Calu3 (cell line): Measurements from ENCODE around the gene GRK4. TPM values are rescaled to one million over a fixed set of nuclear protein-coding genes. Genes with fewer than 3 reads are reported as not detected.

Experiments used
- BruUV-seq: library from RNA; stranded (reverse); fragments of 400-500 nt; replicated peaks from 2 replicates; lab custom pipeline; 2021; lab: Mats Ljungman, UMichigan
- CTCF ChIA-PET: fragments of 300-600 bp; sonication (Branson Sonifier 250); formaldehyde crosslinking; loops from one replicate; lab custom pipeline; 2022; ENCODE audit warnings: antibody characterized with exemption; lab: Charles Lee
- DNase-seq: peaks from one replicate; pipeline ENCODE4 v3.0.0; 2022
- H3K27ac Mint-ChIP-seq: one replicate; pipeline ENCODE4 v1.8.0; 2022; ENCODE audit warnings: mixed read lengths; ENCODE audit not compliant: unreplicated experiment
- H3K27me3 Mint-ChIP-seq: one replicate; pipeline ENCODE4 v1.8.0; 2022; ENCODE audit warnings: mixed read lengths; ENCODE audit not compliant: unreplicated experiment
- H3K36me3 Mint-ChIP-seq: one replicate; pipeline ENCODE4 v1.8.0; 2022; ENCODE audit warnings: mild to moderate bottlenecking, moderate library complexity, mixed read lengths; ENCODE audit not compliant: insufficient read depth, unreplicated experiment
- H3K4me1 Mint-ChIP-seq: one replicate; pipeline ENCODE4 v1.8.0; 2022; ENCODE audit warnings: mild to moderate bottlenecking, low read depth, mixed read lengths; ENCODE audit not compliant: unreplicated experiment
- H3K4me3 Mint-ChIP-seq: one replicate; pipeline ENCODE4 v1.8.0; 2022; ENCODE audit warnings: mild to moderate bottlenecking, low read depth, moderate library complexity, mixed read lengths; ENCODE audit not compliant: unreplicated experiment
- H3K9me3 Mint-ChIP-seq: one replicate; pipeline ENCODE4 v1.8.0; 2022; ENCODE audit warnings: low read depth, mixed read lengths; ENCODE audit not compliant: unreplicated experiment
- CTCF ChIP-seq: fragments of 200-600 bp; IDR thresholded peaks from one replicate; pipeline ENCODE4 v1.8.0; 2022; ENCODE audit warnings: antibody characterized with exemption; ENCODE audit not compliant: unreplicated experiment
- intact Hi-C: fragments of 100-400 bp; cut with micrococcal nuclease; formaldehyde crosslinking; loops from one replicate; pipeline ENCODE4 v1.10.0; 2022; ENCODE audit not compliant: unreplicated experiment
- total RNA-seq: library from RNA; stranded (reverse); gene quantifications from 2 replicates; pipeline ENCODE4 v1.2.3, GENCODE V29; 2022

The GRK4 gene
- total RNA-seq, 1 experiment from 2014 or later: 0.80 TPM

GRCh38 chr4:2965262-2965661 lies 1.9 kb downstream of the GRK4 start:
- Mint-ChIP-seq H3K9me3 (no peaks in the 10 kb centered on the region), H3K4me1 (no peaks in the 10 kb centered on the region), H3K4me3 (no peak overlapping the region), H3K27me3 (peaks cover 9% of the 10 kb centered on the region), H3K36me3 (peaks cover 32% of the 10 kb centered on the region), H3K27ac (no peak overlapping the region)
- no peak for TF ChIP-seq CTCF
- BruUV-seq: no TSS peak
- no peak for DNase-seq
- intact Hi-C loops: no loop called here
- CTCF ChIA-PET: interaction anchor here (0.6 kb wide), 1 partner anchor 121 kb away, joined by 3 read pairs; no protein-coding TSS in a partner anchor

GRCh38 chr4:2968381-2968780 lies 5.0 kb downstream of the GRK4 start:
- no TSS peak for BruUV-seq
- intact Hi-C loops: no loop called here
- no peak overlapping the region for H3K4me3 Mint-ChIP-seq
- no peaks in the 10 kb centered on the region for H3K9me3 Mint-ChIP-seq
- CTCF ChIA-PET: no interaction called here
- TF ChIP-seq CTCF: no peak
- DNase-seq: no peak
- no peaks in the 10 kb centered on the region for H3K4me1 Mint-ChIP-seq
- H3K27ac Mint-ChIP-seq: no peak overlapping the region
- H3K27me3 Mint-ChIP-seq: peaks cover 20% of the 10 kb centered on the region
- peaks cover 12% of the 10 kb centered on the region for H3K36me3 Mint-ChIP-seq

- no peaks in the 10 kb centered on the region for H3K9me3 Mint-ChIP-seq
- no peaks in the 10 kb centered on the region for H3K36me3 Mint-ChIP-seq
- intact Hi-C loops: no loop called here
- H3K27me3 Mint-ChIP-seq: peaks cover 24% of the 10 kb centered on the region
- no peak overlapping the region for H3K27ac Mint-ChIP-seq
- no peak for DNase-seq
- no TSS peak for BruUV-seq
- no peak for TF ChIP-seq CTCF
- H3K4me1 Mint-ChIP-seq: no peaks in the 10 kb centered on the region
- CTCF ChIA-PET: no interaction called here
- no peak overlapping the region for H3K4me3 Mint-ChIP-seq
Measured at GRCh38 chr4:2971275-2971674, 7.9 kb downstream of the GRK4 start.

GRCh38 chr4:2977211-2978088 lies 14.1 kb downstream of the GRK4 start:
- intact Hi-C loops: no loop called here
- no peak for TF ChIP-seq CTCF
- H3K4me3 Mint-ChIP-seq: no peak overlapping the region
- no TSS peak for BruUV-seq
- no peaks in the 10 kb centered on the region for H3K4me1 Mint-ChIP-seq
- peaks cover 27% of the 10 kb centered on the region for H3K27me3 Mint-ChIP-seq
- H3K36me3 Mint-ChIP-seq: no peaks in the 10 kb centered on the region
- H3K27ac Mint-ChIP-seq: no peak overlapping the region
- CTCF ChIA-PET: interaction anchor here (0.7 to 0.9 kb wide), 2 partner anchors 60 to 901 kb away, joined by 3 to 6 read pairs; no protein-coding TSS in a partner anchor
- no peak for DNase-seq
- H3K9me3 Mint-ChIP-seq: no peaks in the 10 kb centered on the region
